ENCODE data around the gene HGS. TPM values are rescaled to one million over a fixed set of nuclear protein-coding genes. Genes with fewer than 3 reads are reported as not detected.

HGS gene
- total and polyA plus RNA-seq, 2 of the 13 experiments (the other 11 are each of a cell fraction or from before 2014, with no cell fraction given): 73.3 to 78.1 TPM

DNA sequence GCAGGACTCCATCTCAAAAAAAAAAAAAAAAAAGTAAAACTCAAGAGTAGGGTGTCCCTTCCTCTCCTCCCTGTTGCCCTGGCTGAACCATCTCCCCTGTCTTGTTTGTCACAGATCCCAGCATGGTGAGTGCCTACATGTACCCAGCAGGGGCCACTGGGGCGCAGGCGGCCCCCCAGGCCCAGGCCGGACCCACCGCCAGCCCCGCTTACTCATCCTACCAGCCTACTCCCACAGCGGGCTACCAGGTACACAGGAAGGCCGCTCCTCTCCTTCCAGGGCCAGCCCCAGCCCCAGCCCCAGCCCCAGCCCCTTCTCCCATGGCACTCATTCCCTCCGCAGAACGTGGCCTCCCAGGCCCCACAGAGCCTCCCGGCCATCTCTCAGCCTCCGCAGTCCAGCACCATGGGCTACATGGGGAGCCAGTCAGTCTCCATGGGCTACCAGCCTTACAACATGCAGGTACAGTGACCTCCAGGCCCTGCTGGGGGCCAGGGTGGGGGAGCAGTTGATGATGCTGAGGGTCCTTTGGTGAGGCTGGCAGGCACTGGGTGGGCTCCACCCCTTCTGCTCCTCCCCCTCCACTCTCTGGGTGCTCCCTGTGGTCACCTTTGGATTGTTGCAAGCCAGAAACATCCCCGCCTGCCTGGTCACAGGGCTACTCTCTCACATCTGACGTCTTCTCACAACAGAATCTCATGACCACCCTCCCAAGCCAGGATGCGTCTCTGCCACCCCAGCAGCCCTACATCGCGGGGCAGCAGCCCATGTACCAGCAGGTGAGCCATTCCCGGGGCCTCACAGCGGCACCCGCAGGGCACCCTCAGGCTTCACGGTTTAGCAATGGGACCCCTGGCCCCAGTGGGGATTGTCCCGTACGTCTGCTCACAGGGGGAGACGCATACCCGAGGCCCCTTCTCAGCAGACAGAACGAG lies 16.8 kb downstream of the HGS start (continued):
- TF ChIP-seq POLR2G (IDR thresholded peaks at IDR 0.05; ENCODE audit: low read depth, low read length) (peak; percentile 39), ZNF629 (CRISPR knock-in tag; conservative IDR thresholded peaks at IDR 0.05) (0 out of 2 replicates have a peak, but pooled peaks have one; percentile 16), KLF15 (CRISPR knock-in tag; IDR thresholded peaks at IDR 0.05; ENCODE audit: borderline replicate concordance) (no peak), RBM22 (optimal IDR thresholded peaks at IDR 0.05; ENCODE audit: low read length) (peak; percentile 88), ZNF746 (CRISPR knock-in tag; IDR thresholded peaks at IDR 0.05) (no peak), MTA1 (CRISPR knock-in tag; IDR thresholded peaks at IDR 0.05; ENCODE audit: borderline replicate concordance) (0 out of 2 replicates have a peak, but pooled peaks have one; percentile 17), ZSCAN29 (CRISPR knock-in tag; conservative IDR thresholded peaks at IDR 0.05) (0 out of 2 replicates have a peak, but pooled peaks have one; percentile 29), AGO1 (IDR thresholded peaks at IDR 0.05; ENCODE audit: low read depth, low read length, poor library complexity, severe bottlenecking) (peak; percentile 84), HOXD1 (CRISPR knock-in tag; IDR thresholded peaks at IDR 0.05) (peak; percentile 45; the same call in 1 of the 2 replicates), MTERF4 (CRISPR knock-in tag; IDR thresholded peaks at IDR 0.05) (no peak), ZNF44 (CRISPR knock-in tag; IDR thresholded peaks at IDR 0.05) (no peak), ZNF607 (CRISPR knock-in tag; IDR thresholded peaks at IDR 0.05; ENCODE audit: borderline replicate concordance) (0 out of 2 replicates have a peak, but pooled peaks have one; percentile 5), MAZ (IDR thresholded peaks at IDR 0.05; ENCODE audit: borderline replicate concordance, low read depth, low read length) (no peak), MAZ (CRISPR knock-in tag; IDR thresholded peaks at IDR 0.05; ENCODE audit: low read depth) (no peak), KMT2B (CRISPR knock-in tag; IDR thresholded peaks at IDR 0.05) (no peak), AGO2 (optimal IDR thresholded peaks at IDR 0.05; ENCODE audit: low read depth, low read length) (peak; percentile 85), ZNF605 (CRISPR knock-in tag; IDR thresholded peaks at IDR 0.05) (no peak), TCF7L2 (IDR thresholded peaks at IDR 0.05; ENCODE audit: low read depth, low read length) (no peak), ZNF777 (CRISPR knock-in tag; IDR thresholded peaks at IDR 0.05) (0 out of 2 replicates have a peak, but pooled peaks have one; percentile 6), AKAP8 (CRISPR knock-in tag; IDR thresholded peaks at IDR 0.05) (peak; percentile 94), U2AF1 (optimal IDR thresholded peaks at IDR 0.05; ENCODE audit: low read depth, low read length) (peak; percentile 23), DR1 (CRISPR knock-in tag; IDR thresholded peaks at IDR 0.05) (0 out of 2 replicates have a peak, but pooled peaks have one; percentile 1), HNRNPL (IDR thresholded peaks at IDR 0.05; ENCODE audit: low read depth, low read length) (peak; percentile 63; the same call in 1 of the 2 replicates), ZBTB2 (CRISPR knock-in tag; IDR thresholded peaks at IDR 0.05; ENCODE audit: low read depth) (no peak), SSRP1 (CRISPR knock-in tag; IDR thresholded peaks at IDR 0.05) (peak; percentile 31; the same call in 1 of the 2 replicates), BORCS8-MEF2B (CRISPR knock-in tag; IDR thresholded peaks at IDR 0.05) (0 out of 2 replicates have a peak, but pooled peaks have one; percentile 18)
- TF ChIP-seq, protein P1, sequence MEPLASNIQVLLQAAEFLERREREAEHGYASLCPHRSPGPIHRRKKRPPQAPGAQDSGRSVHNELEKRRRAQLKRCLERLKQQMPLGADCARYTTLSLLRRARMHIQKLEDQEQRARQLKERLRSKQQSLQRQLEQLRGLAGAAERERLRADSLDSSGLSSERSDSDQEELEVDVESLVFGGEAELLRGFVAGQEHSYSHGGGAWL (CRISPR knock-in tag; IDR thresholded peaks at IDR 0.05): 0 out of 2 replicates have a peak, but pooled peaks have one; percentile 21
